Activated CD4-positive, alpha-beta T cell treated with anti-CD3 and anti-CD28 coated beads for 48 hours (primary cell): ENCODE measurements around the gene NEXN.

Experiments
- DNase-seq: peaks from one replicate; pipeline ENCODE4 v3.0.0-alpha.2; 2020

NEXN gene

DNA sequence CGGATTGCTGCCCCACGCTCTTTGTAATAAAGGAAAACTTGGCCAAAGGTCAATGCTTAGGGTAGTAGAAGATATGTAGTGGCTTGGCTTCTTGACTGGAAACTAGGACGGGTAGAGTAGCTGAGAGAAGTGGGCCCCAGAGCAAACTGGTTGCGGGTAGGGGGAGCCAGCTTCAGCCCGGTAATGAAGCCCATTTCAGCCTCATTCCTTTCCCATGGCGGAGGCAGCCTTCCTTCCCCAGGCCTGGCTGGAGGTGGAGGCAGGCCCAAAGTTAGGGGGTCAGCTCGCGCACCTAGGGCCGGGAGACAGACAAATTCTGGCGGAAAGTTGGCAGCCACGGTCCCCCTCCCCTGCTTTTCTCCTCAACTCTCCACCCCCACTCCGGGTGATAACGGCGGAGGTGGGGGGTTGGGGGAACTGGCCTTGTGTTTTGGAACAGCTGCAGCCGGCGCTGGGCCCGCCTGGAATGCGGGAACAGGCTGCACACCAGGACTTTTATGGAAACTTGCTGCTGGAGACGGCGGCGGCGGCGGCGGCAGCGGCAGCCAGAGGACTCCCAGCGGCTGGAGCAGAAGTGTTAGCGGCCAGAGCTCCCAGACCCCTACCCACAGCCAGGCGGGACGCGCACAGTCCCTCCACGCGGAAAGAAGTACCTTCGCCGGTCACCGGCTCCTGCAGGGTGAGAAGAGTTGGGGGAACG is at the start of gene NEXN:
Gene NEXN (plus strand): TSS at position 544 of the 700 bp plus-strand sequence. CDS start 27,483 bp downstream, outside the sequence.
- peak; percentile 3 for DNase-seq

DNA sequence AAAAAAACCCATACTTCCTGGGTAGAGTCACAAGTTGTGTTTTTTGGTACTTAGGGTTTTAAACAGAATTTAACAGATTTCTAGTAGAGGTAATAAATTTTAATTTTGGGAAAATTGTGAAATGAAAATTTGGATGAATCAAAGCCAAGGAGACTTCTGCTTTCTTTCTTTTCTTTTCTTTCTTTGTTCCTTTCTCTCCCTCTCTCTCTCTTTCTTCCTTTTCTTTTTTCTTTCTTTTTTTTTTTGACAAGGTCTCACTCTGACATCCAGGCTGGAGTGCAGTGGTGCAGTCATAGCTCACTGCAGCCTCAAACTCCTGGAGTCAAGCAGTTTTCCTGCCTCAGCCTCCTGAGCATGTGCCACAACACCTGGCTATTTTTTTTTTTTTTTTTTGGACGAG is 46.9 kb upstream of the NEXN start:
- no peak for DNase-seq

DNA sequence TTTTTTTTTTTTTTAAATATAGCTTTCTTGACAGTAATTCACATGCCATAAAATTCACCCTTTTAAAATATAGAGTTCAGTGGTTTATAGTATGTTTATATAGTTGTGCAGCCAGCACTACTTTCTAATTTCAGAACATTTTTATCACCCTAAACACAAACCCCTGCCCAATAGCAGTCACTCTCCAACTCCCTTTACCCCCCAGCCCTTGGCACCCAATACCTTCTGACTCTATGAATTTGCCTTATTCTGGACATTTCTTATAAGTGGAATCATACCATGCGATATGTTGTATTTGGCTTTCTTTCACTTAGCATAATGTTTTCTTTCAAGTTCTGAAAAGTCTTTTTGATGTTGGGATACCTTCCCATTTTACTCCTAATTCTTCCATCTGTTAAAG is 42.5 kb upstream of the NEXN start:
- DNase-seq = no peak

DNA sequence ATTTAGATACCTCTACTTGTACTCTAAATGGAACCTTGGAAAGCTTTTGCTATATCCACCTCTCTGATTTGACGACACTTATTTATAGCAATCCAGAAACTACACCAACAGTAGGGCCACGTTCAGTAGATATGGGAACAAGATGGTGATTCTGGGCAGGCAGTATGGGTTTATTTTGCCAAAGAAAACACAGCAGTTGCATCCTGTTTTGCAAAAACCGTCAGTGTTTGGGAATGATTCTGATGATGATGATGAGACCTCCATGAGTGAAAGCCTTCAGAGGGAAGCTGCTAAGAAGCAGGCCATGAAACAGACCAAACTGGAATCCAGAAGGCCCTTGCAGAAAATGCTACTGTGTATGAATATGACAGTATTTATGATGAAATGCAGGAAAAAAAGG is 41.5 kb upstream of the NEXN start:
- DNase-seq = no peak

DNA sequence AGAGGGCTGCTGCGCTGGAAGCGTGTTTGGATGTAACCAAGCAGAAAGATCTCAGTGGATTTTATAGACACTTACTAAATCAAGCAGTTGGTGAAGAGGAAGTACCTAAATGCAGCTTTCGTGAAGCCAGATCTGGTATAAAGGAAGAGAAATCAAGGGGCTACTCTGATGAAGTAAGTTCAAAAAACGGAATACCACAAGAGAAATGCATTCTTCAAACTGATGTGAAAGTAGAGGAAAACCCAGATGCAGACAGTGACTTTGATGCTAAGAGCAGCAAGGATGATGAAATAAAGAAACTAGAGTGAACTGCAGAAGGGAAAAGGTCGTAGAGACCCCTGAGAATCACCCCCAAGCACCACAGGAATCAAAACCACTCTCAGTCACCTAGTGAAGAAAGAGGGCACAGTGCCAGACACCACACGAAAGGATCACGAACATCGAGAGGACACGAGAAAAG is 40.8 kb upstream of the NEXN start:
- DNase-seq = peak; percentile 5

DNA sequence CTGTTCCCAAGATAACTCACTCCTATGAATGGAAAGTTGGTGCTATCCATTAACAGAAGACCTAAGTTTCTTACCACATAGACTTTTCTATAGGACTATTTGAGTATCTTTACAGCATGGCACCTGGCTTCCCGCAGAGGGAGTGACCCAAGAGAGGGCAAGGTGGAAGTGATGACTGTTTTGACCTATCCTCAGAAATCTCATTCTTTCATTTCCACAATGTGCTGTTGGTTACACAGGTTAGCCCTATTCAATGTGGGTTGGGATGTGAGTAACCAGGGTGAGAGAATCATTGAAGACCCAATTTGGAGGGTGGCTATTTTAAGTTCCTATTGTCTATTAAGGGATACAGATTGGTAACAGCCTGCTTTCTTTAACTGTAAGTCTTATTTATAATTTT is 38.3 kb upstream of the NEXN start:
- DNase-seq = no peak

DNA sequence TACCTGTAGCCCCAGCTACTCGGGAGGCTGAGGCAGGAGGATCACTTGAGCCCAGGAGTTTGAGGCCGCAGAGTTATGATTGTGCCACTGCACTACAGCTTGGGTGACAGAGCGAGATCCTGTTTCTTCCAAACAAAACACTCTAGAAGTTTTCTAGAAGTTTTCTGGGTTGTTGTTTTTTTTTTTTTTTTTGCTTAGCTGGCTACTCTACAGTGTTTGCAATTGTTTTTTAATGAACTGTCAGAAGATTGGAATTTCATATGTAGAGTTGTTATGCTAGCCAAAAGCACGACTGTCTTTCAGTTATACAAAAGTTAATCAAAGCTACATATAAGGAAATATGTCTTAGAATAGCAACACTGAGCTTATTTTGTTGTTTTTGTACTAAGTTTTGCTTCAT is 30.9 kb upstream of the NEXN start:
- no peak for DNase-seq

DNA sequence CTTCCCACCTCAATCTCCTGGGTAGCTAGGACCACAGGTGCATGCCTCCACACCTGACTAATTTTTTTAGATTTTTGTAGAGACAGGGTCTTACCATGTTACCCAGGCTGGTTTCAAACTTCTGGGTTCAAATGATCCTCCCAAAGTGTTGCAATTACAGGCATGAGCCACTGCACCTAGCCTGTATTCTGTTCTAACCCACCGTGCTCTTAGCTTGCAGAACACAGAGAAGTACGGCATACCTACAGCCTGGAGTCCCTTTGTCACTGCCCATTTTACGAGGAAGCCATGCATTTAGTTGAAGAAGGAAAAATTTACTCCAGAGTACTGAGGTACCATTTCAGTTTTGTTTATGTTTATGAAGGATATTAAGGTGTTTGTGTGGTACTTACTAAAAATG is 29.7 kb upstream of the NEXN start:
- no peak for DNase-seq

DNA sequence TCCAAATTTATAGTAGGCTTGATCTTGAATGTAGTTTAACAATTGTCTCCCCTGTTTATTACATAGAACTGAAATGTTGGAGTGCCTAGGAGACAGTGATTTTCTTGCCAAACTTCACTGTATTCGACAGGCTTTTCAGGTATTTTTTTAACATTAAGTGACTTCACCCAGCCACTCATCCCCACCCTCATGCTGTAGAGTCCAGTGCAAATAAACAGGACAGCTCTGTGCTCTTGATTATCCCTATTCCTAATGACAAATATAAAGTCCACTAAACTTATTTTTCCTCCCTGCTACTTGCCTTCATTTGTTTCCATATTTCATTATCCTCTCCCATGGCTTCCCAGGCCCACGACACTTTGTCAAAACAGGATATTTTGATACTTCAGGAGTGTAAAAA is 29.2 kb upstream of the NEXN start:
- DNase-seq = no peak

DNA sequence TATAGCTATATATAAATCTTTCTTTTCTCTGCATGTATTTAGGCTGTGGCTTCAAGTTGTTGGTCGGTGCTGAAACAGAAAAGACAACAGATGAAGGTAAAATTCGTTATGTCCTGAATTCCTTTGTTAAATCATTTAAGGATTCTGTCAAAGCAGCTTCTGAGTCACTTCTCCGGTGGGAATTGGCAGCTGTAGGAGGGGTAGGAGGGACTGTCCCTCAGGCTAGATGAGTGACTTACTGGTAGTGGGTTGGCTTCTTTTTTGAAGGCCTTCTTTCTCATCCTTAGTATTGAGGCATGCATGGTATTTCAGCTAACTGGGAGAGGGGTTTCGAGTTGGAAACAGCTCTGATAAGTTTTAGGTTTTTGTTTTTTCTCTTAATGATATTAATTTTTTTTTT is 22.1 kb upstream of the NEXN start:
- no peak for DNase-seq

DNA sequence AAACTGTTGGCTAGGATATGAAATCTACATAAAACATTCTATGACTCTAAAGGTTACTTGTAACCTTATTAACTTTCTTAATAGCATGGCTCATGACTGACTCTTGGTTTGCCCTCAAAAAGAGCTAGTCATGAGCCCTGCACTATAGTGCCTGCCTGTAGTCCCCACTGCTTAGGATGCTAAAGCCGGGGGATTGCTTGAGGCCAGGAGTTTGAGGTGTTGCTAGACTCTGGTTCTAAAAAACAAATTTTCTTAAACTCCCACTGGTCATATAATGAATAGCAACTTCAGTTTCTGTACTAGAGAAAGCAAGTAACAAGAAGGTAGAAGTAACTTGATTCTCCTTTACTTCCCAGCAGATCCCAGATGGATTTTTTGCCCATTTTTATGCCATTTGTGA is 15.8 kb upstream of the NEXN start:
- DNase-seq = no peak

DNA sequence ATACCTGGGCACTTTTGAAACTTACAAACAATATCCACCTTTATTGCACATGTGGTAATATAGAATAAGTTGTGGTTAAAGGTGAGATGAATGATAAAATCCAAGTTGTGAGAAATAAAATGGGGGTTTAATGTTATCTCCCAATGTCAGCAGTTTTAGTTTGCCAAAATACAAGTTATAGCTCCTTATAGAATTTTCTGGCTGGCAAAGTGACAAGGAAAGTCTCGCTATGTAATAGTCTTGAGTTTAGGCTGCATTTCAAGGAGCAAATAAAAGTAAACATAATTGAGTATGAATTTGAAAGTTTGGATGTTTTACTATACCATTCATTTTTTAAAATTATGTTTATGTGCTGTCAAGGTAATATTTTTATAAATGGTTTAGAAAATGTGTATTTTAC is 15.0 kb upstream of the NEXN start:
- DNase-seq = no peak

DNA sequence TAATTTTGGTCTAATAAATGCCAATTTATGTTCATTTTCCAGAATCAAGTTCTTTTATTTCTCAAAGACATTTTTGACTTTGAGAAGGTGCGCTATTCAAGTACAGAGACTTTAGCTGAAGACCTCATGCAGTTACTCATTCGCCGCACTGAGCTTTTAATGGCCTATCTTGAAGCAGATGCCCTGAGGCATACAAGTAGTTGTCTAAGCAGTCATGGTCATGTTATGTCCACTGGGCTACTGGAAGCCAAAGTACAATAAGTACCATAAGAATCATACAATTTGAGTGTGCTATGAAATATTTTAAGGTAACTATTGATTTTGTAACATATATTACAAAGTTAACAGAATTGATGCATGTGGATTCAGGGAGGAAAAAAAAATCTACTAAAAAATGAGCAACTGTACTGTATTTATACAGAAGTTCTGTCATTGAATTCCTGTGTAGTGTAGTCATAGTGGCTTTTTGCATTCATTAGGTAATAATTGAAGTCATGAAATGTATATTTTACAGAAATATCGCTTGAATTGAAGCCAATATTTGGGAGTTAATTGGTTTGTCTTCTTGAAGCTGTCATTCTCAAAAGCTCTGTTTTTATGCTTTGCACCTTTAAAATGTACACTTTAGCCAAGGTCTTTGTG is 13.5 kb upstream of the NEXN start:
- no peak for DNase-seq

DNA sequence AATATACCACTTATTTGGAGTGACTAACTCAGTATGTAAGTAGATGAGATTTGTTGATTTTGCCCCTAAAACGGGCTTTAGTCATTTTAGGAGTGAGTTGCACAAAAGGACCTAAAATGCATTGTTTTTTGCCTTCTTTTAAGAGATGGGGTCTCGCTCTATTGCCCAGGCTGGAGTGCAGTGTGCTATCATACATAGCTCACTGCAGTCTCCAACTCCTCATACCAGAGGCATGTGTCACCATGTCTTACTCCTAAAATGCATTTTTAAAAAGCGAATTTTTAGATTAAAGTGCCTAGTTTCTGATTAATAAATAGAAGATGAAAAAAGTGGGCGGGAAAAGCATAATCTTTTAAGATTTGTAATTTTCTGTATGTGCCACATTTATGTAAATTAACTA is 11.5 kb upstream of the NEXN start:
- no peak for DNase-seq

DNA sequence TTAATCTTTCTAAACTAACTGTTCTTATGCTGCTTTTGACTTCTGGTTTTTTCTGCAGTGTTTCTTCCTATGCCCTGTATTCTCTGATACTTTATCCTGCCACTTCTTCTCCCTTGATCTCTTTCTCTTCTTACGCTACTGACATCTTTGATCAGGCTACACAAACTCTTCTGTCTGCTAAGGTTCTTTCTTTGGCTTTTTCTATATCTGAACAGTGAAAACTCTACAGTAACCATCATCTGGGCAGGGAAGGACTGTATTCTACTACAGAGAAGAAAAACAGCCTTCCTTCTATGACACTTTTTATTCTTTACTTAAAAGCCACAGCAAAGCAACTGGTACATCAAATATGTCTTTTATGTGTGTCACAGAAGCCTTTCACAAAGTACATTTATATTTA is 7.4 kb upstream of the NEXN start:
- no peak for DNase-seq

DNA sequence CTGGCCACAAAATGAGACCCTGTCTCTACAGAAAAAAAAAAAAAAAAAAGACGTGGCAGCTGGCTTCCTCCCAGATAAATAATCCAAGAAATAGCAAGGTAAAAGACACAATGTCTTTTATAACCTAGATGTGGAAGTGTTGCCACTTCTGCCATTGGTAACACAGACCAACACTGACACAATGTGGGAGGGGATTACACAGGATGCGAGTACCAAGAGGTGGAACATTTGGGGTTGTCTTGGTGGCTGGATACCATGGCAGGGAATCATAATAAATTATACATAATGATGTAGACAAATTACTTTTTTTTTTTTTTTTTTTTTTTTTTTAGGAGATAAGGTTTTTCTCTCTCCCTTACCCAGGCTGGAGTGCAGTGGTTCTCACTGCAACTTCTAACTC is 6.0 kb upstream of the NEXN start:
- no peak for DNase-seq

DNA sequence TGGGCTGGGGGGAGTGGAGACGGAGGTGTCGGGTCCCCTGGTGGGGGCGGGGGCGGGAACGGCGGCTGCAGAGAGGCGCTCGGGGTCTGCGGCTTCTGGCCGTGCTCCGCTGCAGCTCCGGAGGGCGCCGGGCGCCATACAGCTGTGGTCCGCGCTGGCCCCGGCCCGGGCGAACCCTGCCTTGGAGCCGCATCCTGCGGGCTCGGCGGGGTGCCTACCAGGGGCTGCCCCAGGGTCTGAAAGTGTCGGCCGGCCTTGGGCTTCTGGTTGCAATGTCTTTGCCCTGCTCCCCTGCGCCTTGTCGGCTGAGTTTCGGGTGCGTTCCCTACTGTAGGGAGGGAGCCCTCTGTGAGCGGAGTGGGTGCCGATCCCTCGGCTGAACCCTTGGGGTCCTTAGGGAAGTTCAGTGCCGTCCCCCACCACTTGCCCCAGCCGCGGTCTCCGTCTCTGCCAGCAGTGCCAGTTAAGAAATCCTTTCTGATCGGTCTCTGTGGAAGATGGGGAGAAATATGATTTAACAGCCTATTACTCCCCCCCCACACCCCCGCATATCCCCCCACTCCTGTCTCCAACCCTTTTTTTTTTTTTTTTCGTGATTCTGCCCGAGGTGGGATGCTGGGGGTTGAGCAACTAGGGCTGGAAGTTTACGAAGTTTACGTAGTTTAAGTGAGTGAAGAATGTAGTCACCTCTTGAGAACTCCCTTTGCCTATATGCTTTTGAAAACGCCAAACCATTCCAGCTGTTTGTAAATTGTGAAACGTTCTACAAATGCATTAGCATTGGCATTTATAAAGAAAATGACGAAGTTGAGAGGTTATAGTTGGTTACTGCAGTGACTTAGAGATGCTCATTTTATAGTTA is 588 bp downstream of the NEXN start:
- peak; percentile 22 for DNase-seq

DNA sequence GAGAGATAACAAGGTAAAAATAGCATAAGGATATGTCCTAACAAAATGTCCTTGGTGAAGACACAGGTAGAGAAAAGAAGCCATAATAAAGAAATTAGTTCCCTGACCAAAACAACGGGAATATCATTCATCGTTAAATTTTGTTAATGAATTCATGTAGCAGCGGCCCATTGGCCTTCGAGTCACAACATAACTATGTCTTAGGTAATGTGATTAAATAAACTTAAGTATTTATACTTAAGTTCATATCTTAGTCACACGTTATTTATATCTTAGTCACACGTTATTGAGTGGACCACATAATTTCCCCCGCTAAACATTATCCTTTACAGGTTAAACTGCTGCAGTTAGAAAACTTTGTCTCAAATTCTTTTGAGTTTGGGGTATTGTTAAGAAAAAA is 1.2 kb downstream of the NEXN start:
- DNase-seq = no peak

DNA sequence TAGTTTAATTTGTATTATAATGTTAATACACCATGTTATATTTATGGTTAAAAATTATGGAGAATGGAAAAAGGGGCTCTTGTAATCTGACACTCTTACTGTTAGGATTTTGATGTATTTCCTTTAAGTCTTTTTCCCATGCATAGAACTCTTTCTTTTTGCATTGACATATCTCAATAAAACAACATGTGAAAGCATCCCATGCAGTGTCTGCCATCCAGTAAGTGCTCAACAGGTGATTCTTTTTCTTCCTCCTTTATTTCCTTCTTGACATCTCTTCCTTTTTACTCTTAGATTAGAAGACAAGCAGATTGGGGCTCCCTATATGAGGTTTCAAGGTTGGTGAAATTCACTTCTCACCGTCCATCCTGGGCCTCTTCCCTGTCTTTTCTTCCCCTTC is 2.8 kb downstream of the NEXN start:
- no peak for DNase-seq

DNA sequence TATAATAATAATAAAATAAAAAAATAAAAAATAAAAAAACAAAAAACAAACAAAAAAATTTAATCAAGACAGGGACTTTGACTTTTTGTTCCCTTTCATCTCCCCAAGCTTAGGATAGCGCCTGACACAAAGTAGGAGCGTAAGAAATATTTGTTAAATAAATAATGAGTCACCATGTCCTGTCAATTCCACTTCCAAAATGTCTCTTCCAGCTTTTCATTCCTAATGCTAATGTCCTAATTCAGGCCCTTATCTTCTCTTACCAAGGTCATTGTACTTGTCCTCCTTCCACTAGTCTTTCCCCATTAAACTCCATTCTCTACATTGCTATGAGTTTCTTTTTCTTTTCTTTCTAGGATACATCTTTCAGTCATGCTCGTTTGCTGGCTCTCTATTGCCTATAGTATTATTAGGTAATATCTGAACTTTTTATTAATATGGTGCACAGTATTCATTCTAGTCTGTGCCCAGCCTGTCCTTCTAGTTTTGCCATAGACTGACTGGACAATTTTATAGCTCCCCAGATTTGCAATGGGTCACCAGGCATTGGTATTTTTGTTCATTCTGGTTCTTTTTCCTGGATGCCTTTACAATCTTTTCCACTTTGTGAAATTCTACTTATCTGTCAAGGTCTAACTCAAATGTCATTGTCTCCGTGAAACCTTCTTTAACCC is 11.4 kb downstream of the NEXN start:
- DNase-seq = no peak

DNA sequence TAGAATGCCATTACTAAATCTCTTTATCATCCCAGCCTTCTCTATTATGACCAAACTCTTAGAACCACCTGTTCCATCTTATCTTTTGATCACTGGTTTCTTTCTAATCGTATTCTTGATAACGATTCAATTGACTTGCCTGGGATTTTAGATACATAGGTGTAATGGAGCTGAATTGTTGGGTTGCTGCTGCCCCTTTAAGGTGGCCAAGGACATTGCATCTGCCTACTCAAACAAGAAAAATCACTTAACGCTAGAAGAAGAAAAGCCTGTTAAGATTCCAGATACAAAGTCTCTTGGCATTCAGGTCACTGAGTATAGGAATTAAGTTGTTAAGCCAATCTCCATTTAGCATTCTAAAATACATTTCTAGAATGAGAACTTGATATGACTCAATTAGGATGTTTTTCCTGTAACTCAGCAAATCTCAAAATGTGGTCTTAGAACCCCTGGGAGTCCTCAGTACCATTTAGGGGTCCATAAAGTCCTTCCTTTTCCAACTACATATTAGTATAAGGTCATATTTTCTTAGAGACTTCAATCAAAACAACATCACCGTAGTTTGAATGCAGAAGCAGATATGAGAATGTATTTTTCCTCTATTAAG is 12.4 kb downstream of the NEXN start:
- DNase-seq = no peak

DNA sequence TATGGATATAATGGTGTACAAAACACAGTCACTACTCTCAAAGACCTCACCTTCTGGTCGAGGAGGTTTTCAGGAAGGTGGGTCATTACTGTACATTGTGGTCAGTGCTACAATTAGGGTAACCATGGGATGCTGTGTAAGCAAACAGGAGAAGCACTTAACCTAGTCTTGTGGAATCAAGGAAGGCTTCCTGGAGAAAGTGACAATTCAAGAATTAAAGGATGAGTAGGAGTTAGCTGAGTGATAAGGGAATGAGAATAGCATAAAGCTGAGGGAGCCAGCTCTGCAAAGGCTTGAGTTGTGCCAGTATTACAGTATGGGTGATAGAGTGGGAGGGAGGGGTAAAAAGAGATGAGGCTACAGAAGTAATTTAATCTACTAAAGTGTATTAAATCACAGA is 17.2 kb downstream of the NEXN start:
- no peak for DNase-seq

DNA sequence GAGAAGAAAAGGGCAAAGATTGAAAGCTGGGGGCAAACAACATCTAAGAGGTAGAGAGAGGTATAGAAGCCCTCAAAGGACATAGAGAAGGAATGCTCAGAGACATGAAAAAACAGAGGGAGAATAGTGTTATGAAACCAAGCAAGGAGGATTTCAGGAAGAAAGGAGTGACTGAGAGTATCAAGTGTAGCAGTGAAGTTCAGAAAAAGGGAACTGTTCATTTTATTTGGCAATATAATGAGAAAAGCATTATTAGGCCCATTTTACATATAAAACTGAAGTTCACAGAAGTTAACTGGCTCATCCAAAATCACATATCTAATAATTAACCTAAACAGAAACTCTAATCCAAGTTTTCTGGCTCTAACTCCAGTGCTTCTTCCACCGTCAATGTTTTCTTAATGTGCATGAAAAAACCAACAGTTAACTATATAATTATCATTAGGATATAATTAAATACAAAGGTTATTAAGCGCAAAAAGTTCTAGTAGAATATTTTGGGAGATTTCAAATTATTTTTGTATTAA is 17.7 kb downstream of the NEXN start:
- DNase-seq = no peak
